NCI-H1105 (cell line): ENCODE measurements around the gene B3GNT5.
"Not testable (repeated sequence)": the region's sequence is repeated elsewhere in the genome, so short reads cannot be mapped to it uniquely, and the experiment has no call there.

Experiments used
- DNase-seq: peaks from one replicate; lab custom pipeline; 2025; lab: John Stamatoyannopoulos, UW

Gene B3GNT5

DNA sequence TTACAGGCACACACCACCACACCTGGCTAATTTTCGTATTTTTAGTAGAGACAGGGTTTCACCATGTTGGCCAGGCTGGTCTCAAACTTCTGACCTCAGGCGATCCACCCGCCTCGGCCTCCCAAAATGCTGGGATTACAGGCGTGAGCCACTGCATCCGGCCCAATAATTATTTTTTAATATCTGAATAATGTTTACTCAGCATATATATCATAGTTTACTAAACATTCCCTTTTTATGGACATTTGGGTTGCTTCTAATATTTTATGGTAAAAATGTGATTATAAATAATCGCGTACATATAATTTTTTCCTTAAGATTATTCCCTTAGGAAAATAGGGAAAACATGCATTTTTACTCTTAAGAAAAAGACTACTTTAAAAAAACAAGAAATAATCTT, 22.8 kb upstream of the B3GNT5 start:
- DNase-seq: not testable (repeated sequence)

DNA sequence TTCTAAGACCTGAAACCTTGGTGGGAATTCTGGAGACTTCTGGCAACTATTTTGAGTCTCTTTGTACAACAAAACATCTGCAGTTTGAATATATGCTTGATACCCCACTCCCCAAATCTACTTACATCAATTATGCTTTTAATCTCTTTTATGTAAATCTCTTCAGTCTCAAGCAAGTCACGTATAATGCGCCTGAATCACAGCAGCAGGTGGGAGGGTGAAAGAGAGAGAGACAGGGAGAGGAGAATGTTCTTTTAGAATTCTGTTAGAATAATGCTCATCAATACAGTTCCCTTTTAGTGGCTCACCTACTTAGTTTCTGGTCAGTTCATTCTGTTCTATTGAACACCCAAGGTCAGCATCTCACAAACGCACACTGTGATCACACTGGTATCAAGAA, 22.2 kb upstream of the B3GNT5 start:
- no peak for DNase-seq

GRCh38 chr3:183233966-183234365, 19.1 kb upstream of the B3GNT5 start:
- no peak for DNase-seq

- DNase-seq: no peak
Observed at GRCh38 chr3:183239046-183239445, 14.0 kb upstream of the B3GNT5 start.

DNA sequence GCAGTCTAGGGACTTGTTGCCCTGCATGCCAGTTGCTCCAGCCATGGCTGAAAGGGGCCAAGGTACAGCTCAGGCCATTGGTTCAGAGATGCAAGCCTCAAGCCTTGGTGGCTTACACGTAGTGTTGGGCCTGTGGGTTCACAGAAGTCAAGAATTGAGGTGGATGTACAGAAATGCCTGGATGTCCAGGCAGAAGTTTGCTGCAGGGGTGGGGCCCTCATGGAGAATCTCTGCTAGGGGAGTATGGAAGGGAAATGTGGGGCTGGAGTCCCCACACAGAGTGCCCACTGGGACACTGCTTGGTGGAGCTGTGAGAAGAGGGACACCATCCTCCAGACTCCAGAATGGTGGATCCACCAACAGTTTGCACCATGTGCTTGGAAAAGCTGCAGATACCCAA, 10.6 kb upstream of the B3GNT5 start:
- no peak for DNase-seq

GRCh38 chr3:183244219-183244618, 8.8 kb upstream of the B3GNT5 start:
- DNase-seq: no peak

DNA sequence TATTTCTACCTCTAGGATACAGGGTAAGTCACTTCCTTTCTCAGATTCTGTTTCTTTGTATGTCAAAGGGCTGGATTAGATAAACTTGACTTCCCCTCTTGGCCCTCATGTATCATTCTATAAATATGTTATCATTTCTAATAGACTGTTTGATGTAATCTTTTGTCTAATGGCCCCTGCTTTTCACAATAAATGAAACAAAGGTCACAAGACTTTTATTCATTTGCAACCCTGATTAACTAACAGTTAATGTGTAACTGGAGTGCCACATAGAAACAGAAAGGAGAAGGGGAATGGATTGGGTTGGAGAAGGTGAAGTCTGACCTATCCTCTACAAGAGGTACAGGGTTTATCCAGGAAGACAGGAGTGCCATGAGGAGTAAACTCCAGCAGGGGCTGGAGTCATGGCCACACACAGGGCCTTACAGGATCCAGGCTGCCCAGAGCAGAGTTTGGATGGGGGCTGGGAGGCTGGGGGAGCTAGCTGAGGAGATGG, 8.0 kb upstream of the B3GNT5 start:
- DNase-seq: no peak

DNA sequence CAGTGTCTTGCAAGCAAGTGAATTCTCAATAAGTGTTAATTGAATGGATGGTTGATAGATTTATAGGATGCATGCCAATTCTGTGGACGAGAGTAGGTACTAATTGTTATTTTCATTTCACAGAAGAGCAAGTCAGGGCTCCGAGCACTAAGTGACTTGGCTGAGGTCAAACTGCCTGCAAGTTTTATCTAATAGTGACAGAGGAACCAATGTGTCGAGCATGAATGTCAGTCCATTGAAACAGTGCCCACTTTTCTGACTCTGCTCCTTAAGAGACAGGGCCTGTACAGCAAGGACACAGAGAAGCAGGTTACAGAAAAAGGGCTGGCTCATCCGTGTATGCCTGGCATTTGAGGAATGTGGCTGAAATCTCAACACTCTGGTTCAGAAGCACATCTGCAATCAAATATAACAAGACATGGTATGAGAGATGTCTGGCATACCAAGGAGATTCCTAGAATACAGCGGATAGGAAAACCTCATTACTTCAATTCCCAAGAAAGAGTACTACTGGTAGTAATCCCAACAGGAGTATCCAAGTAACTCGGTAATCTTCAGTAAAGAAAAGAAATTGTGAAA, 6.0 kb upstream of the B3GNT5 start:
- no peak for DNase-seq

DNA sequence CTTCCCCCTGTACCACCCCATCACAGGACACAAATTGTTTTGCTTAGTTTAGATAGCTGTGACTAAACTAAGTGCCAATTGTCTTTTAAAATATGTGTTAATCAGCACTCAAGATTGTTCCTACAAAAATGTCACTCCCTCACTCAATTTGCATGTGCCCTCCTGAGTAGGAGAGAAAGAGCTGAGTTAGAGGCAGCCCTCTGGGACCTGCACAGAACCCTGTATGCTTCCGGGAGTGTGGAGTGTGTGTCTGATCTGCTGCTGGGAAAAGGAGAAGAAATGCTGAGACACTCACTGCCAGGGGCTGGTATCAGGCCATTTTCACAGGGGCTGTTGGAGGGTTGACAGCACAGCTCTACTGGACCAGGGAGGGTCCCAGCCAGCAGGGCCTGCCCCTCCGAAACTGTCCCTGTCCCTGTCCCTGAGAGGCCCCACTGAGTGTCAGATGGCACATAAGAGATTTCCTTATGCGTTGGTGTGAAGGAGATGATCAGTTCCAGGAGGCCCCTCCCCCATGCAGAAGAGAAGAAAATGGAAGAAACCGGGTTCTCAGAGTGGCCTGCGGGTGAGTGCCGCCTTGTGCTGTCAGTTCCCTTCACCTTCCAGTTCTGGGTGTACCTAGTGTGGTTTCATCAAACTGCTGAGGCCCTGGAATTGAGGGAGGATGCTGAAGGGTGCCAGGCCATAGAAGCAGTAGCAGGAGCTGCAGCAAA, 3.9 kb upstream of the B3GNT5 start:
- DNase-seq: no peak

DNA sequence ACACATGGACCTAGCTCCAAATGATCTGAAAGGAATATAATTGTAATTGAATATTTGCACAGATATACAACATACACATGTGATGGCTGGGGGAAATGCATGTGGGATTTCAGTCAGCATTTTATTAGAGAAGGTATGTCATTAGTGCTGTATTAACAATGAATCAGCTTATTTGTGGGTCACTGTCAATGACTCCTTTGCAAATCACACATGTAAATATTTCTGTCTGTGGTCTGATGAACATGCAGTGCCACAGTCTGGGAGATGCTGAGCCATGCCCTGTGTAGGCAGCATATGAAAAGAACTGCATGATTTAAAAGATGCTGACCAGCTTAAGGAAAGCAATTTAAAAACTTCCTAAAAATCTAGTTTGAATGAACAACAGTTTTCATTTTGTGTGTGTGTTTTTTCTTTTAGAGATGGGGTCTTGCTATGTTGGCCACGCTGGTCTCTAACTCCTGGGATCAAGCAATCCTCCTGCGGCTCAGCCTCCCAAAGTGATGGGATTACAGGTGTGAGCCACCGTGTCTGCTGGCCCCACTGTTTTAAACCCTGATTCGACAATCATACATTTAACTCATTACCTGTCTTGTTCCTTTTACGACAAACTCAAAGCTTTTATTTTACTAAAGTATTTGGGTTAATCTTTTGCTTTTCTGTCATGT, 803 bp upstream of the B3GNT5 start:
- DNase-seq: no peak

DNA sequence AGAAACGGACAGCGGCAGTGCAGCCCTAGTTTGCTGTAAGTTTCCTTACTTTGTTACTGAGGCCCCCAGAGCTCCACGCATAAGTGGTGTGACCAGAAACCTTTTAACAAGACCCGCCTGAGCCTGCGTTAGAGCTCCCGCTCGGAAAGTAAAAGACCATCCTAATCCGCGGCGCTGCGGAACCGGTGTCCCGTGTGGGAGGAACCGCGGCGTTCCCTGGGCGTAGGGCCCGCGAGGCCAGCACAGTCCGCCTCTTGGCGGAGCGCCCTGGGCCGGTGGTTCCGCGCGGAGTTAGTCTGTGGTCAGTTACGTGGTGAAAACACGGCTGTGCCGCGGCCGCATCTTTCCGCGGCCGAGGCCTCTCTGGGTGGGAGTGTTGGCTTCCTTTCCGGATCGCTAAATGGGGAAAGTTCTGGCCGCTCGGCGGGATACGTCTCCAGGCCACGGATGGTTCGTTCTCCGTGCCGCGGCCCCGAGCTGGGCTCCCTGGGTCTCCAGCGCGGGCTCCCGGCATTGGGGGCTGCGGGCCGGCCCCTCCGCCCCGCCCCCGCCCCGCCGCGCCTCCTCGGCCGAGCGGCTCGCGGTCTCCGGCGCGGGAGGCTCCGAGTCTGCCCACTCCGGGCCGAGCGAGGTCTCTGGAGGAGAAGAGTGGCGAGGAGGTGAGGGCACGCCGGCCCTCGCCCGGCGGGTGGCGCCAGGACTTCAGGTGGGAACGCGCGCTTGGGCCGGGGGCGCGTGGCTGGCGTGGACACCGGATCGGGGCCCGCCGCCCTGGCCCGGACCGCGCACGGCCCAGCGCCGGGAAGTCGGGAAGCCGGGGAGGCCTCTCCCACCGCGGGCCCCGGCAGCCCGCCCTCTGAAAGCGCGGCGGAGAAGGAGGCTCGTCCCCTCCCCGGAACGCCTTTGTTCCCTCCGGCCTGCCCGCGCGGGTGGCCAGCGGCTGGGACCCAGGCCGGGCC, 754 bp downstream of the B3GNT5 start:
- DNase-seq: peak; percentile 54

GRCh38 chr3:183254487-183255347, 1.7 kb downstream of the B3GNT5 start:
- DNase-seq: peak; percentile 55

DNA sequence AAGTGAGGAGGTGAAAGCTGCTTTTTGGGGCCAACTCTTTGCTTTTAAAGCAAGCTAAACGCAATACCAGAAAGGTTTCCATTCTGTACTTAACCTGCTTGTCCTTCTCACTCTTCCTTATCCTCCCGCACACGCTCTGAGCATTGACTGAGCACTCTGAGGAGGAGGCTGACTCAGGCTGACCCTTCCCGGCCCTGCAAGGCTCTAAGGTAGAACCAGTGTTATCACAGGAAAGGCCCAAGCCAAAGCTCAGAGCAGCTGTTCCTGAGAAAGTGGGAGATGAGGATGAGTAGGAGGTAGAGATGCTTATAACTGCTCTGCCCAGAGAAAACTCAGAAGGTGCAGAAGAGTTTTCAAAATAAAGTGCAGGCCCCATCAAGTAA, 2.3 kb downstream of the B3GNT5 start:
- DNase-seq: peak; percentile 50

DNA sequence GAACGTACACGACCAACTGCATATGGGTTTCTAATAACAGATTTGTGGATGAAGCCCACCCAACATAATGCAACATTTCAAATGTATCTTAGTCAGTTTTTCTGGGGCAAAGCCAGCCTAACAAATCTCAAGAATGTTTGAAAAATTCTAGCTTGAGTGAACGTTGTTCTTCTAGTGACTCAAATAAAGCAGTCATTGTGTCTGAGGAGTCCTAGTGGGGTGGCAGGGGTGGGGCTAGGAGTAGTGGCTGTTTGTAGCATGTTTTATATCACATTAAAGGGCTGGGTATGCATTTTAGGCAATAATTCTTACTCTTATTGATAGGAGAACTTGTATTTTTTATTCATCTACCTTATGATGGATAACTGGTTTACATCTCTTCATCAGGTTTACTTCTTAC, 6.0 kb downstream of the B3GNT5 start:
- DNase-seq: no peak

DNA sequence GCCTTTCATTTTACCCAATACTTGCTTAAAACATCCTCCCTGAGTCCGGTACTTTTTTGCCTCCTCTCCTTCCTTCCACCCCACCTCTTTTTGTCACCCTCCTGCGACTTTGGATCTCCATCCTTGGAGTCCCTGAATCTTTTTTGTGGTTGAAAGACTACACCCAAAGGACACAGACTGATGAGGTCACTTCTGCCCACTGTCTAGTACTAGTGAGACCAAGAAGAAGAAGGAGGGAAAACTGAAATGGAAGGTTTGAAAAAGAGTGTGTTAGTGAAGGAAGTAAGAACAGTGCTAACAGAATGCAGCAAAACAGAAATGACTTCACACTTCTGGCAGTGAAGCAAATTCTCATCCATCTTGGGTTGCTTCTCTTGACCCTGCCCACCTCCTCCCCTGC, 6.6 kb downstream of the B3GNT5 start:
- no peak for DNase-seq

GRCh38 chr3:183260167-183260904, 7.3 kb downstream of the B3GNT5 start:
- no peak for DNase-seq

DNA sequence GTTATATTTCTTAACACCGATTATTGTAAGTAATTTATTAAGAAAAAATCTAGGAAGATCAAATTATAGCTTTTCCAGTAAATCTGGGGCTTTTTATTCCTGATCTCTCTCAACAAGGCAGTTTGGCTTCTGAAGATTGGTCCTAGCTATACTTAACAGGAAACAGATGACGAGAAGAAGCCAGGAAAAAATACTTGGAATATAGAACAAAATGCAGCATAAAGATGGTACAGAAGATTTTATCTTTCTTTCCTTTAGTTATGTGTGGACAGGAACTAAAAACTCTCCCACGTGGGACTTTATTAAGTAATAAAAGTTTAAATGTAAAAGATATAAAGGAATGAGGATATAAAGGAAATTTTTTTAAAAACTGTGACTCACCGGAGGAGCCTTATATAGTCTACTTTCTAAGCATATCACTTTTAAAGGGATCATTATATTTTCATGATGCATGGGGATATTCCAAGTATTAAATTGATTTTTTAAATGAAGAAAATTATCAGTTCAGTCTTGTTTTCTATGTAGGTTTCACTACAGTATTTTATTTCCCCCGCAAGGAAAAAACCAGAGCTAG, 8.2 kb downstream of the B3GNT5 start:
- no peak for DNase-seq

DNA sequence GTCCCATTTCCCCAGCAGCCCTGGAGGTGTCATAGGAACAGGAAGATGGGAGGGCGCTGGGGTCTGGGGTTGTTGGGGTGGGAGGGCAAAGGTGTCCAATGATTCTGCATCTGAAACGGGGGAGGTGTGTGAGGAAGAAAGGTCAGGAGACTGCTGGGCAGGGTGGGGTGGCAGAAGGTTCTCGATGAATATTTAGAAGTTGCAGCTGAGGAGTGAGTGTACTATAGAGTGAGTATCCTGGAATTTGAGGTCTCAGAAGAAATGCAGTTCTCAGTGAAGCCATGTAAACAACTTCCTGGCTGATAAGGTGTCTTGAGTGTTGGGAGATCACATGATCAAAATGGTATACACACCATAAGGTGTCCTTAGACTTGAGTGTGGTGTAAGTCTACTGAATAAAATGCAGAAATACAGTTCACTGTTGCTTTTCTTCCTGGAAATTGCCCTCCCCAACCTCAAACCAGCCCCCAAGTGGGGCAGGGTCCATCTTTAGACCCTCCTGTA, 9.9 kb downstream of the B3GNT5 start:
- no peak for DNase-seq

- no peak for DNase-seq
Observed at GRCh38 chr3:183264268-183264667, 11.2 kb downstream of the B3GNT5 start.

DNA sequence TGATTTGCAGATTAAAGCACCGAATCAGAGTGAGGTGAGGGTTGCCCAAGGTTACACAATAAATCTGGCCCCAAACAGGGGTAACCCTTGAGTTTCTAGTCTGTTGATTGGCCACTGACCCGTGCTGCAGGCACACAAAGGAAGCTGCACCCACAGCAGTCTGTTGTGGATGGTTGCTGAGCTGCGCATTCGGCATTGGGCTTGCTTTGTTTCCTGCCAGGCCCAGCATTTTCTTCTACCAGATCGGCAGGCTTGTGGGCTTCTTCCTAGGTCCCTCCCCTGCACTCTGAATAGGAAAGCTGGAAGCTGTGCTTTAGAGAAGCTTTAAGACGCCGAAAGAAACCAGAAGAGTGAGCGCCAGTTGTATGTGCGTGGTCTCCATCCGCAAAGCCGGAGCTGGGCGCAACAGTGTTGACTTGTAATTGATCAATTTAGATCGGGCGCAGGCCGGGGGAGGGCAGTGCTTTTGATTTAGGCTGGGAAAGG, 12.1 kb downstream of the B3GNT5 start:
- peak; percentile 82 for DNase-seq
